Measurements from ENCODE around the gene SCART1.

Gene SCART1

GRCh38 chr10:133455611-133456031 lies 1.9 kb downstream of the SCART1 start:
- Histone ChIP-seq H3K4me1 (no peaks in the 10 kb centered on the region), H3K4me3 (no peak overlapping the region), H3K27me3 (ENCODE audit: low read depth) (peaks cover 7% of the 10 kb centered on the region), H3K36me3 (replicated peaks) (no peaks in the 10 kb centered on the region), H3K9me3 (no peaks in the 10 kb centered on the region)
- in situ Hi-C loops (cut with MboI; ENCODE audit: low sequenced_read_pairs): no loop called here
- no peak for DNase-seq (ENCODE audit: low spot score in 2 of 2)

- Histone ChIP-seq H3K9me3 (no peaks in the 10 kb centered on the region), H3K36me3 (replicated peaks) (no peaks in the 10 kb centered on the region), H3K4me3 (no peak overlapping the region), H3K27me3 (ENCODE audit: low read depth) (peaks cover 2% of the 10 kb centered on the region; the same call in 1 of the 2 replicates), H3K4me1 (no peaks in the 10 kb centered on the region)
- no peak for DNase-seq (ENCODE audit: low spot score in 2 of 2)
- in situ Hi-C loops (cut with MboI; ENCODE audit: low sequenced_read_pairs): no loop called here
Observed at GRCh38 chr10:133456041-133456951, 2.6 kb downstream of the SCART1 start.

- no peaks in the 10 kb centered on the region for H3K4me1 ChIP-seq
- no peaks in the 10 kb centered on the region for H3K9me3 ChIP-seq
- no peak overlapping the region for H3K4me3 ChIP-seq
- in situ Hi-C loops (cut with MboI; ENCODE audit: low sequenced_read_pairs): no loop called here
- no peak for DNase-seq (ENCODE audit: low spot score in 2 of 2)
- H3K36me3 ChIP-seq (replicated peaks): no peaks in the 10 kb centered on the region
- H3K27me3 ChIP-seq (ENCODE audit: low read depth): no peaks in the 10 kb centered on the region
Observed at GRCh38 chr10:133457100-133457841, 3.5 kb downstream of the SCART1 start.

- Histone ChIP-seq H3K4me1 (no peaks in the 10 kb centered on the region), H3K27me3 (ENCODE audit: low read depth) (no peaks in the 10 kb centered on the region), H3K36me3 (replicated peaks) (no peaks in the 10 kb centered on the region), H3K9me3 (no peaks in the 10 kb centered on the region), H3K4me3 (no peak overlapping the region)
- in situ Hi-C loops (cut with MboI; ENCODE audit: low sequenced_read_pairs): no loop called here
- no peak for DNase-seq (ENCODE audit: low spot score in 2 of 2)
Observed at GRCh38 chr10:133458021-133458709, 4.4 kb downstream of the SCART1 start.

- H3K9me3 ChIP-seq: no peaks in the 10 kb centered on the region
- no peaks in the 10 kb centered on the region for H3K36me3 ChIP-seq (replicated peaks)
- no peaks in the 10 kb centered on the region for H3K4me1 ChIP-seq
- in situ Hi-C loops (cut with MboI; ENCODE audit: low sequenced_read_pairs): no loop called here
- H3K4me3 ChIP-seq: no peak overlapping the region
- DNase-seq (ENCODE audit: low spot score in 2 of 2): no peak
- no peaks in the 10 kb centered on the region for H3K27me3 ChIP-seq (ENCODE audit: low read depth)
Observed at GRCh38 chr10:133458710-133459453, 5.1 kb downstream of the SCART1 start.

- H3K27me3 ChIP-seq (ENCODE audit: low read depth): no peaks in the 10 kb centered on the region
- no peaks in the 10 kb centered on the region for H3K4me1 ChIP-seq
- in situ Hi-C loops (cut with MboI; ENCODE audit: low sequenced_read_pairs): no loop called here
- no peak overlapping the region for H3K4me3 ChIP-seq
- no peaks in the 10 kb centered on the region for H3K9me3 ChIP-seq
- H3K36me3 ChIP-seq (replicated peaks): no peaks in the 10 kb centered on the region
- DNase-seq (ENCODE audit: low spot score in 2 of 2): no peak
Observed at GRCh38 chr10:133459454-133460207, 5.9 kb downstream of the SCART1 start.

- in situ Hi-C loops (cut with MboI; ENCODE audit: low sequenced_read_pairs): no loop called here
- Histone ChIP-seq H3K4me3 (no peak overlapping the region), H3K9me3 (no peaks in the 10 kb centered on the region)
Observed at GRCh38 chr10:133460208-133460769, 6.5 kb downstream of the SCART1 start.

GRCh38 chr10:133461027-133461426 lies 7.3 kb downstream of the SCART1 start:
- Histone ChIP-seq H3K4me3 (no peak overlapping the region), H3K9me3 (no peaks in the 10 kb centered on the region), H3K27me3 (ENCODE audit: low read depth) (no peaks in the 10 kb centered on the region), H3K4me1 (no peaks in the 10 kb centered on the region), H3K36me3 (replicated peaks) (no peaks in the 10 kb centered on the region)
- no peak for DNase-seq (ENCODE audit: low spot score in 2 of 2)
- in situ Hi-C loops (cut with MboI; ENCODE audit: low sequenced_read_pairs): no loop called here

More at GRCh38 chr10:133460208-133460769, 6.5 kb downstream of the SCART1 start:
- DNase-seq (ENCODE audit: low spot score in 2 of 2): no peak
- Histone ChIP-seq H3K4me1 (no peaks in the 10 kb centered on the region), H3K27me3 (ENCODE audit: low read depth) (no peaks in the 10 kb centered on the region), H3K36me3 (replicated peaks) (no peaks in the 10 kb centered on the region)

- in situ Hi-C loops (cut with MboI; ENCODE audit: low sequenced_read_pairs): no loop called here
- no peak for DNase-seq (ENCODE audit: low spot score in 2 of 2)
- H3K9me3 ChIP-seq: no peaks in the 10 kb centered on the region
- H3K36me3 ChIP-seq (replicated peaks): no peaks in the 10 kb centered on the region
- H3K4me3 ChIP-seq: no peak overlapping the region
- H3K4me1 ChIP-seq: no peaks in the 10 kb centered on the region
- no peaks in the 10 kb centered on the region for H3K27me3 ChIP-seq (ENCODE audit: low read depth)
Observed at GRCh38 chr10:133461841-133462240, 8.1 kb downstream of the SCART1 start.

- H3K4me3 ChIP-seq: no peak overlapping the region
- no peaks in the 10 kb centered on the region for H3K4me1 ChIP-seq
- no peaks in the 10 kb centered on the region for H3K9me3 ChIP-seq
- H3K27me3 ChIP-seq (ENCODE audit: low read depth): no peaks in the 10 kb centered on the region
- in situ Hi-C loops (cut with MboI; ENCODE audit: low sequenced_read_pairs): no loop called here
- H3K36me3 ChIP-seq (replicated peaks): no peaks in the 10 kb centered on the region
- no peak for DNase-seq (ENCODE audit: low spot score in 2 of 2)
Observed at GRCh38 chr10:133462512-133463305, 9.0 kb downstream of the SCART1 start.

GRCh38 chr10:133464582-133465031 lies 10.9 kb downstream of the SCART1 start:
- no peaks in the 10 kb centered on the region for H3K9me3 ChIP-seq

More at GRCh38 chr10:133464582-133465031, 10.9 kb downstream of the SCART1 start:
- Histone ChIP-seq H3K4me3 (no peak overlapping the region), H3K4me1 (no peaks in the 10 kb centered on the region), H3K27me3 (ENCODE audit: low read depth) (no peaks in the 10 kb centered on the region), H3K36me3 (replicated peaks) (no peaks in the 10 kb centered on the region)
- no peak for DNase-seq (ENCODE audit: low spot score in 2 of 2)
- in situ Hi-C loops (cut with MboI; ENCODE audit: low sequenced_read_pairs): no loop called here
